Measurements from ENCODE around the gene FBXO17. TPM values are rescaled to one million over a fixed set of nuclear protein-coding genes. Genes with fewer than 3 reads are reported as not detected.
"Not testable (repeated sequence)": the region's sequence is repeated elsewhere in the genome, so short reads cannot be mapped to it uniquely, and the experiment has no call there.

The FBXO17 gene
- total RNA-seq, 2 donors from 2014 or later: 29.6 to 31.7 TPM

GRCh38 chr19:38946229-38947010 is 29.1 kb downstream of the FBXO17 start:
- Histone ChIP-seq H3K9me3 (no peaks in the 10 kb centered on the region), H3K4me3 (no peak overlapping the region), H3K27me3 (replicated peaks; ENCODE audit: insufficient read depth) (no peaks in the 10 kb centered on the region), H3K4me1 (ENCODE audit: control insufficient read depth in 1 of 2, low read depth in 2 of 2) (peaks cover 0 to 9% of the 10 kb centered on the region in 2 donors), H3K36me3 (peaks cover 10% of the 10 kb centered on the region), H3K27ac (no peak overlapping the region)
- DNase-seq (ENCODE audit: low spot score): no peak
- TF ChIP-seq, protein P1, sequence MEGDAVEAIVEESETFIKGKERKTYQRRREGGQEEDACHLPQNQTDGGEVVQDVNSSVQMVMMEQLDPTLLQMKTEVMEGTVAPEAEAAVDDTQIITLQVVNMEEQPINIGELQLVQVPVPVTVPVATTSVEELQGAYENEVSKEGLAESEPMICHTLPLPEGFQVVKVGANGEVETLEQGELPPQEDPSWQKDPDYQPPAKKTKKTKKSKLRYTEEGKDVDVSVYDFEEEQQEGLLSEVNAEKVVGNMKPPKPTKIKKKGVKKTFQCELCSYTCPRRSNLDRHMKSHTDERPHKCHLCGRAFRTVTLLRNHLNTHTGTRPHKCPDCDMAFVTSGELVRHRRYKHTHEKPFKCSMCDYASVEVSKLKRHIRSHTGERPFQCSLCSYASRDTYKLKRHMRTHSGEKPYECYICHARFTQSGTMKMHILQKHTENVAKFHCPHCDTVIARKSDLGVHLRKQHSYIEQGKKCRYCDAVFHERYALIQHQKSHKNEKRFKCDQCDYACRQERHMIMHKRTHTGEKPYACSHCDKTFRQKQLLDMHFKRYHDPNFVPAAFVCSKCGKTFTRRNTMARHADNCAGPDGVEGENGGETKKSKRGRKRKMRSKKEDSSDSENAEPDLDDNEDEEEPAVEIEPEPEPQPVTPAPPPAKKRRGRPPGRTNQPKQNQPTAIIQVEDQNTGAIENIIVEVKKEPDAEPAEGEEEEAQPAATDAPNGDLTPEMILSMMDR (IDR thresholded peaks at IDR 0.05): no peak
- no peak for ATAC-seq (ENCODE audit: insufficient number of reproducible peaks, low FRiP score, low read depth)

- Histone ChIP-seq H3K27me3 (replicated peaks; ENCODE audit: insufficient read depth) (no peaks in the 10 kb centered on the region), H3K27ac (no peak overlapping the region), H3K4me3 (no peak overlapping the region), H3K4me1 (ENCODE audit: control insufficient read depth in 1 of 2, low read depth in 2 of 2) (peaks cover 0 to 9% of the 10 kb centered on the region in 2 donors), H3K36me3 (peaks cover 10% of the 10 kb centered on the region), H3K9me3 (no peaks in the 10 kb centered on the region)
- DNase-seq (ENCODE audit: low spot score) (no peak), ATAC-seq (ENCODE audit: insufficient number of reproducible peaks, low FRiP score, low read depth) (no peak)
- TF ChIP-seq, protein P1 (IDR thresholded peaks at IDR 0.05): no peak
Measured at GRCh38 chr19:38945562-38946228, 29.8 kb downstream of the FBXO17 start.

DNA sequence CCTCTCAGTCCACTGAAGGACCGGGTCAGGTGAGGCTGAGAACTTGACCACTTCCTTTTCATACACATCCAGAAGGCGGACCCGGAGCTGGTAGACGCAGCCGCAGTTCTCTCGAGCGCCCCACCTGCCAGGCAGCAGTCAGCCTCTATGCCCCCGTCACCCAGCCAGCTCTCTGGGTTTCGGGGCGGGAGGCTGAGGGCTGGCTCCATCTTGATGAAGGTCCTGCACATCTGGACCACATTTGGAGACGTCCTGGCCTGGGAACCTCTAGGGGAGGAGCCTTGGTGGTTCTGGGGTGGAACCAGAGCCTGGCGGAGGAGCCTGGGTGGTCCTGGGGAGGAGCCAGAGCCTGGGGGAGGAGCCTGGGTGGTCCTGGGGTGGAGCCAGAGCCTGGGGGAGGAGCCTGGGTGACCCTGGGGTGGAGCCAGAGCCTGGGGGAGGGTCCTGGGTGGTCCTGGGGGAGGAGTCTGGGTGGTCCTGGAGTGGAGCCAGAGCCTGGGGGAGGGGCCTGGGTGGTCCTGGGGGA is 30.5 kb downstream of the FBXO17 start:
- no peaks in the 10 kb centered on the region for H3K27me3 ChIP-seq (replicated peaks; ENCODE audit: insufficient read depth)
- H3K9me3 ChIP-seq: no peaks in the 10 kb centered on the region
- H3K27ac ChIP-seq: no peak overlapping the region
- ATAC-seq (ENCODE audit: insufficient number of reproducible peaks, low FRiP score, low read depth) (no peak), DNase-seq (ENCODE audit: low spot score) (no peak)
- TF ChIP-seq, protein P1 (IDR thresholded peaks at IDR 0.05): no peak
- no peak overlapping the region for H3K4me3 ChIP-seq
- H3K36me3 ChIP-seq: peaks cover 10% of the 10 kb centered on the region
- peaks cover 0 to 5% of the 10 kb centered on the region in 2 donors for H3K4me1 ChIP-seq (ENCODE audit: control insufficient read depth in 1 of 2, low read depth in 2 of 2)

DNA sequence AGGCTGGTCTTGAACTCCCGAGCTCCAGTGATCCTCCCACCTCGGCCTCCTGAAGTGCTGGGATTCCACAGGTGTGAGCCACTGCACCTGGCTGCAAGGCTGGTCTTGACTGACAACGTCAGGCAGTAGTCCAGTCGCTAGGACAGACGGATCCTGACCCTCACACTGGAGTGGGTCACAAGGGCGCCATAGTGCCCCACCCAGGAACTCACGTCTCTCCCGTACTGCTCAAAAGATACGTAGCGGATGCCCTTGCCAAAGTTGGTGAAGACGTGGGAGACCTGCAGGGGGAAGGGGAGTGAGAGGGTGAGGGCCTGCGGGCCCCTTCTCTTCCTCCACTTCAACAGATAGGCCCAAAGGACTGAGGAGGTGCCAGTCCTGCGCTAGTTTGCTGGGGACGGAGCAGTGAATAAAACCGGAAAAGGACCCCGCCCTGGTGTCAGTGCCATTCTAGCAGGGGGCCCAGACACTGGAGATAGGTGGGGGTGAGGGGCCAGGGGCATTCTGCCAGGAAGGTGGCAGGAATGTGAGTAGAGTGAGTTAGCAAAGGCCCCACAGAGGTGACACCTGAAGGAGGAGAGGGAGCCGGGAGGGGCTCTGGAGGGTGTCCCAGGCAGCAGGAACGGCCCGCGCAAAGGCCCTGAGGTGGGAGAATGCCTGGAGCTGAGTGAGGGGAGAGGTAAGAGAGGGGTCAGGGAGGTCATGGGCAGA is 32.9 kb downstream of the FBXO17 start:
- TF ChIP-seq, protein P1 (IDR thresholded peaks at IDR 0.05): no peak
- Histone ChIP-seq H3K4me1 (ENCODE audit: control insufficient read depth in 1 of 2, low read depth in 2 of 2) (no peaks in the 10 kb centered on the region), H3K27me3 (replicated peaks; ENCODE audit: insufficient read depth) (no peaks in the 10 kb centered on the region), H3K4me3 (no peak overlapping the region), H3K36me3 (peaks cover 10% of the 10 kb centered on the region), H3K27ac (no peak overlapping the region), H3K9me3 (no peaks in the 10 kb centered on the region)
- DNase-seq (ENCODE audit: low spot score): no peak
- ATAC-seq (ENCODE audit: insufficient number of reproducible peaks, low FRiP score, low read depth): no peak

DNA sequence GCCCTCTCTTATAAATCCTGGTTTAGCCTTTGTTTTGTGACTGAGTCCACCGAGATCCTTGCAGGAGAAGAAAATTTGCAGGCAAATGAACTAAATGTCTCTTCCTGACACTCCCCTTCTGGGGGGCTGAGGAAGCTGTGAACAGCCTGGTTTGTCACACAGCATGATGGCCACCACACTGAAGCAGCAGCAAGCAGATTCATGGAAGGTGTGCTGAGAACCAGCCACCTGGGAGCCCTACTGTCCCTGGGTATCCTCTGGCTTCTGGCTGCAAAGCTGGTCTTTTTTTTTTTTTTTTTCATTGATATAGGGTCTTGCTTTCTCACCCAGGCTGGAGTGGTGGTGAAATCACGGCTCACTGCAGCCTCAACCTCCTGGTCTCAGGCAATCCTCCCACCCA is 33.6 kb downstream of the FBXO17 start:
- no peaks in the 10 kb centered on the region for H3K9me3 ChIP-seq
- no peak for DNase-seq (ENCODE audit: low spot score)

DNA sequence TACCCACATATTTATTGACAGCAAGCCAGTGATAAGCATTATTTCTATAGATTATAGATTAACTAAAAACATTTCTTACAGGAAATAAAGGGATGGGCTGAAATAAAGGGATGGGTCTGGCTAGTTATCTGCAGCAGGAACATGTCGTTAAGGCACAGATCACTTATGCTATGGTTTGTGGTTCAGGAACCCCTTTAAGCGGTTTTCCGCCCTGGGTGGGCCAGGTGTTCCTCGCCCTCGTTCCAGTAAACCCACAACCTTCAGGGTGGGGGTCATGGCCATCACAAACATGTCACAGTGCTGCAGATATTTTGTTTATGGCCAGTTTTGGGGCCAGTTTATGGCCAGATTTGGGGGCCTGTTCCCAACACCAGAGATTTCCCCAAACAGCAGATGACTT is 34.1 kb downstream of the FBXO17 start:
- ATAC-seq (ENCODE audit: insufficient number of reproducible peaks, low FRiP score, low read depth); H3K27me3 ChIP-seq (replicated peaks; ENCODE audit: insufficient read depth); H3K4me3 ChIP-seq; H3K27ac ChIP-seq; H3K4me1 ChIP-seq (ENCODE audit: control insufficient read depth in 1 of 2, low read depth in 2 of 2); H3K36me3 ChIP-seq; H3K9me3 ChIP-seq; DNase-seq (ENCODE audit: low spot score): not testable (repeated sequence)

More for the DNA sequence above, 33.6 kb downstream of the FBXO17 start:
- H3K27me3 ChIP-seq (replicated peaks; ENCODE audit: insufficient read depth): no peaks in the 10 kb centered on the region
- no peak for ATAC-seq (ENCODE audit: insufficient number of reproducible peaks, low FRiP score, low read depth)
- H3K36me3 ChIP-seq: peaks cover 8% of the 10 kb centered on the region
- H3K27ac ChIP-seq: no peak overlapping the region
- TF ChIP-seq, protein P1 (IDR thresholded peaks at IDR 0.05): no peak
- H3K4me1 ChIP-seq (ENCODE audit: control insufficient read depth in 1 of 2, low read depth in 2 of 2): no peaks in the 10 kb centered on the region
- no peak overlapping the region for H3K4me3 ChIP-seq

Measured in thoracic aorta (tissue), 2 donors.